H1 (cell line): ENCODE data around the gene MAGEA1. TPM values are rescaled to one million over a fixed set of nuclear protein-coding genes. Genes with fewer than 3 reads are reported as not detected.
"Not testable (repeated sequence)": the region's sequence is repeated elsewhere in the genome, so short reads cannot be mapped to it uniquely, and the experiment has no call there.

Experiments used
- CTCF ChIA-PET: fragments of 300-600 bp; sonication (Branson Sonifier 250); formaldehyde crosslinking; loops from one replicate; lab custom pipeline; 2021; ENCODE audit not compliant: partially characterized antibody; lab: Charles Lee
- POLR2A ChIA-PET: fragments of 300-600 bp; sonication (Branson Sonifier 250); formaldehyde crosslinking; loops from one replicate; lab custom pipeline; 2021; ENCODE audit warnings: inconsistent platforms; ENCODE audit not compliant: partially characterized antibody; lab: Charles Lee
- DNase-seq, 2 experiments: peaks; one replicate each; pipeline versions ENCODE4 v3.0.0 to v3.0.0-alpha.2; 2010 to 2022; ENCODE audit warnings: low spot score in 2 of 2, low read depth in 1 of 2, mixed read lengths in 1 of 2
- FAIRE-seq: peaks from 2 replicates; lab custom pipeline; 2011; peaks lifted over from hg19 to GRCh38; lab: Jason Lieb, UNC
- H2AFZ ChIP-seq: 2 replicates; pipeline ENCODE4 v1.8.1; 2012; ENCODE audit warnings: low read length, inconsistent platforms
- H2AK5ac ChIP-seq: 2 replicates; pipeline ENCODE4 v1.6.1; 2013; ENCODE audit warnings: low read depth, low read length
- H2BK120ac ChIP-seq: replicated peaks from 2 replicates; pipeline ENCODE3; 2013; ENCODE audit warnings: low read depth, low read length, inconsistent platforms
- H2BK12ac ChIP-seq: 2 replicates; pipeline ENCODE4 v1.6.1; 2013; ENCODE audit warnings: low read depth, low read length
- H2BK15ac ChIP-seq: 2 replicates; pipeline ENCODE4 v1.6.1; 2013; ENCODE audit warnings: low read length
- H2BK20ac ChIP-seq: 2 replicates; pipeline ENCODE4 v1.6.1; 2013; ENCODE audit warnings: low read length
- H2BK5ac ChIP-seq: 2 replicates; pipeline ENCODE4 v1.6.1; 2013; ENCODE audit warnings: low read depth, low read length
- H3K14ac ChIP-seq: 2 replicates; pipeline ENCODE4 v1.6.1; 2013; ENCODE audit warnings: inconsistent platforms; ENCODE audit not compliant: insufficient read length
- H3K18ac ChIP-seq: 2 replicates; pipeline ENCODE4 v1.6.1; 2013; ENCODE audit warnings: low read length; ENCODE audit errors: extremely low read depth
- H3K23ac ChIP-seq: 2 replicates; pipeline ENCODE4 v1.6.1; 2013; ENCODE audit warnings: inconsistent platforms; ENCODE audit not compliant: insufficient read length
- H3K23me2 ChIP-seq: 2 replicates; pipeline ENCODE4 v1.6.1; 2013; ENCODE audit warnings: low read depth, low read length
- H3K27ac ChIP-seq: 2 replicates; pipeline ENCODE4 v1.6.1; 2011; ENCODE audit warnings: low read depth, low read length, inconsistent platforms
- H3K27me3 ChIP-seq, 4 experiments: replicated peaks in 1 of 4; 1 replicate in 1 of 4; 2 replicates in 3 of 4; pipeline versions ENCODE4 v1.6.1 to v1.8.1; 2011 to 2013; ENCODE audit warnings: low read length in 3 of 4, mild to moderate bottlenecking in 3 of 4, inconsistent platforms in 2 of 4, mixed read lengths in 2 of 4, moderate library complexity in 1 of 4; ENCODE audit not compliant: control insufficient read depth in 3 of 4, insufficient read depth in 3 of 4; ENCODE audit errors: extremely low read depth in 1 of 4
- H3K36me3 ChIP-seq, 4 experiments: 2 replicates each; pipeline versions ENCODE4 v1.6.1 to v1.8.1; 2011 to 2013; ENCODE audit warnings: mild to moderate bottlenecking in 4 of 4, low read length in 3 of 4, moderate library complexity in 2 of 4, control low read depth in 1 of 4, inconsistent platforms in 1 of 4; ENCODE audit not compliant: insufficient read depth in 4 of 4, control insufficient read depth in 2 of 4
- H3K4ac ChIP-seq: replicated peaks from 2 replicates; pipeline ENCODE3; 2013; ENCODE audit warnings: low read length, low read depth, mixed read lengths, inconsistent platforms; ENCODE audit not compliant: insufficient read length
- H3K4me1 ChIP-seq, 4 experiments: replicated peaks in 1 of 4; 1 replicate in 1 of 4; 2 replicates in 3 of 4; pipeline versions ENCODE4 v1.6.1 to v1.8.1; 2011 to 2013; ENCODE audit warnings: low read length in 3 of 4, inconsistent platforms in 2 of 4, mixed read lengths in 1 of 4; ENCODE audit not compliant: insufficient read depth in 4 of 4, control insufficient read depth in 3 of 4
- H3K4me2 ChIP-seq, 2 experiments: 2 replicates each; pipeline versions ENCODE4 v1.6.1 to v1.8.1; 2011 to 2013; ENCODE audit warnings: low read depth in 2 of 2, low read length in 2 of 2, control low read depth in 1 of 2, inconsistent platforms in 1 of 2, mild to moderate bottlenecking in 1 of 2; ENCODE audit not compliant: insufficient read depth in 1 of 2
- H3K4me3 ChIP-seq, 4 experiments: fragments of 200-600, 300-600 bp in 1 of 4; sonication (generic), shearing (Covaris generic), sonication (Bioruptor Twin) in 1 of 4; 2 replicates each; pipeline versions ENCODE4 v1.5.1 to v1.8.1; 2011 to 2016; ENCODE audit warnings: low read length in 4 of 4, low read depth in 3 of 4, control low read depth in 2 of 4, inconsistent platforms in 2 of 4, mild to moderate bottlenecking in 2 of 4, mixed read lengths in 1 of 4, moderate library complexity in 1 of 4; ENCODE audit not compliant: insufficient read depth in 2 of 4; ENCODE audit errors: extremely low read depth in 1 of 4
- H3K56ac ChIP-seq: replicated peaks from 2 replicates; pipeline ENCODE3; 2013; ENCODE audit warnings: low read depth, mild to moderate bottlenecking, mixed read lengths, low read length, inconsistent platforms; ENCODE audit not compliant: insufficient read length
- H3K79me1 ChIP-seq: 2 replicates; pipeline ENCODE4 v1.6.1; 2013; ENCODE audit warnings: low read depth, low read length, control low read depth
- H3K79me2 ChIP-seq, 2 experiments: 2 replicates each; pipeline versions ENCODE4 v1.6.1 to v1.8.1; 2012 to 2013; ENCODE audit warnings: low read length in 2 of 2, mild to moderate bottlenecking in 2 of 2, inconsistent platforms in 1 of 2; ENCODE audit not compliant: insufficient read depth in 2 of 2, control insufficient read depth in 1 of 2
- H3K9ac ChIP-seq, 4 experiments: replicated peaks in 1 of 4; 1 replicate in 1 of 4; 2 replicates in 3 of 4; pipeline versions ENCODE4 v1.6.1 to v1.8.1; 2011 to 2013; ENCODE audit warnings: low read depth in 3 of 4, low read length in 3 of 4, control low read depth in 2 of 4, mild to moderate bottlenecking in 2 of 4, moderate library complexity in 2 of 4, inconsistent platforms in 1 of 4; ENCODE audit errors: extremely low read depth in 1 of 4
- H3K9me3 ChIP-seq, 2 experiments: 2 replicates each; pipeline versions ENCODE4 v1.6.1 to v1.8.1; 2012 to 2013; ENCODE audit warnings: mild to moderate bottlenecking in 2 of 2, moderate library complexity in 2 of 2, control low read depth in 1 of 2, inconsistent platforms in 1 of 2, low read depth in 1 of 2, low read length in 1 of 2, mixed read lengths in 1 of 2; ENCODE audit not compliant: insufficient read depth in 2 of 2
- H4K20me1 ChIP-seq, 2 experiments: replicated peaks in 1 of 2; 2 replicates each; pipeline versions ENCODE3 to v1.8.1; 2011 to 2013; ENCODE audit warnings: inconsistent platforms in 2 of 2, low read length in 2 of 2, mild to moderate bottlenecking in 1 of 2; ENCODE audit not compliant: insufficient read depth in 2 of 2, control insufficient read depth in 1 of 2
- H4K5ac ChIP-seq: 2 replicates; pipeline ENCODE4 v1.6.1; 2013; ENCODE audit warnings: low read length, low read depth, mixed read lengths, inconsistent platforms; ENCODE audit not compliant: insufficient read length
- H4K8ac ChIP-seq: 2 replicates; pipeline ENCODE4 v1.8.0; 2013; ENCODE audit warnings: mild to moderate bottlenecking, moderate library complexity, low read length, inconsistent platforms; ENCODE audit not compliant: insufficient read depth; ENCODE audit errors: extremely low read depth
- H4K91ac ChIP-seq: replicated peaks from 2 replicates; pipeline ENCODE3; 2013; ENCODE audit warnings: low read length, mixed read lengths, inconsistent platforms; ENCODE audit not compliant: insufficient read length
- WGBS, 2 experiments: shearing (Covaris generic) in 1 of 2; methylation state at CpG; one replicate each; pipeline versions ENCODE4 v1.1.6 to v1.1.7; 2013 to 2015; ENCODE audit warnings: low lambda C conversion rate in 2 of 2, mixed read lengths in 2 of 2, inconsistent platforms in 1 of 2, low coverage in 1 of 2, missing lambda C conversion rate in 1 of 2; ENCODE audit not compliant: insufficient replicate concordance in 2 of 2, insufficient coverage in 1 of 2, insufficient read length in 1 of 2; ENCODE audit errors: extremely low coverage in 1 of 2, missing lambda C conversion rate in 1 of 2; 5-methylcytosine and 5-hydroxymethylcytosine counted together
- polyA plus RNA-seq, 7 experiments: library from polyadenylated mRNA; depleted of rRNA in 3 of 7; stranded (reverse) in 5 of 7; unstranded in 2 of 7; fragments of >200 nt in 5 of 7; fragments of 200-250 nt in 2 of 7; gene quantifications; 1 replicate in 5 of 7; 2 replicates in 1 of 7; 4 replicates in 1 of 7; pipeline versions ENCODE4 v1.2.1 to v1.2.3, GENCODE V29; 2011 to 2013; ENCODE audit warnings: missing spikeins in 2 of 7, mixed read lengths in 2 of 7
- total RNA-seq: library from RNA; stranded (reverse); fragmentation: NEBNext Ultra II Directional; extraction: Animal tissue kit (Norgen Biotek cat#: 25700); gene quantifications from 2 replicates; pipeline ENCODE4 v1.2.1, GENCODE V29; 2021

MAGEA1 gene
- total and polyA plus RNA-seq, 2 of the 8 experiments (the other 6 are each of a cell fraction or from before 2014, with no cell fraction given) = not detected

GRCh38 chrX:153146288-153146687 lies 32.8 kb upstream of the MAGEA1 start:
- H2AK5ac ChIP-seq, H3K9ac ChIP-seq, H3K79me1 ChIP-seq, H3K27ac ChIP-seq, H4K8ac ChIP-seq, H2BK12ac ChIP-seq, H4K20me1 ChIP-seq, H2BK20ac ChIP-seq, H3K23me2 ChIP-seq, H3K56ac ChIP-seq, POLR2A ChIA-PET, H3K4ac ChIP-seq, H3K23ac ChIP-seq, H3K36me3 ChIP-seq, H3K4me3 ChIP-seq, H3K14ac ChIP-seq, H3K27me3 ChIP-seq, H3K79me2 ChIP-seq, H4K5ac ChIP-seq, H3K4me1 ChIP-seq, H2BK15ac ChIP-seq, H2BK120ac ChIP-seq, DNase-seq, H2BK5ac ChIP-seq, CTCF ChIA-PET, H3K18ac ChIP-seq, H2AFZ ChIP-seq, H3K9me3 ChIP-seq, H4K91ac ChIP-seq, H3K4me2 ChIP-seq: not testable (repeated sequence)
- WGBS, 2 experiments = no CpG with 5 or more reads among the region's 7 CpGs
- peak; percentile 45 for FAIRE-seq
